SJSA1 (cell line): ENCODE data around the gene TMEM131. TPM values are rescaled to one million over a fixed set of nuclear protein-coding genes. Genes with fewer than 3 reads are reported as not detected.

ENCODE experiments used
- DNase-seq, 2 experiments: peaks; one replicate each; pipeline ENCODE4 v3.0.0-alpha.2; 2015 to 2020; ENCODE audit warnings: low spot score in 2 of 2, low read depth in 1 of 2
- H3K27ac ChIP-seq: fragments of 250-450 bp; sonication (Bioruptor Pico); 2 replicates; pipeline ENCODE4 v1.5.1; 2020; ENCODE audit warnings: mild to moderate bottlenecking, moderate library complexity
- H3K27me3 ChIP-seq: fragments of 250-450 bp; sonication (Bioruptor Pico); replicated peaks from 2 replicates; pipeline ENCODE4 v1.5.1; 2020; ENCODE audit warnings: mild to moderate bottlenecking, moderate library complexity
- H3K36me3 ChIP-seq: fragments of 250-450 bp; sonication (Bioruptor Pico); 2 replicates; pipeline ENCODE4 v1.5.1; 2020; ENCODE audit warnings: mild to moderate bottlenecking
- H3K4me1 ChIP-seq: fragments of 250-450 bp; sonication (Bioruptor Pico); replicated peaks from 2 replicates; pipeline ENCODE4 v1.6.1; 2021; ENCODE audit warnings: mild to moderate bottlenecking
- H3K4me3 ChIP-seq: fragments of 250-450 bp; sonication (Bioruptor Pico); 2 replicates; pipeline ENCODE4 v1.5.1; 2020; ENCODE audit warnings: mild to moderate bottlenecking
- H3K9me3 ChIP-seq: fragments of 250-450 bp; sonication (Bioruptor Pico); replicated peaks from 2 replicates; pipeline ENCODE4 v1.5.1; 2020; ENCODE audit warnings: mild to moderate bottlenecking
- total RNA-seq: library from RNA; depleted of rRNA; stranded (reverse); fragments of >200 nt; shearing (Covaris generic); gene quantifications from 2 replicates; pipeline ENCODE4 v1.2.3, GENCODE V29; 2014

The TMEM131 gene
- total RNA-seq, 1 experiment from 2014 or later, result 18.7 TPM

DNA sequence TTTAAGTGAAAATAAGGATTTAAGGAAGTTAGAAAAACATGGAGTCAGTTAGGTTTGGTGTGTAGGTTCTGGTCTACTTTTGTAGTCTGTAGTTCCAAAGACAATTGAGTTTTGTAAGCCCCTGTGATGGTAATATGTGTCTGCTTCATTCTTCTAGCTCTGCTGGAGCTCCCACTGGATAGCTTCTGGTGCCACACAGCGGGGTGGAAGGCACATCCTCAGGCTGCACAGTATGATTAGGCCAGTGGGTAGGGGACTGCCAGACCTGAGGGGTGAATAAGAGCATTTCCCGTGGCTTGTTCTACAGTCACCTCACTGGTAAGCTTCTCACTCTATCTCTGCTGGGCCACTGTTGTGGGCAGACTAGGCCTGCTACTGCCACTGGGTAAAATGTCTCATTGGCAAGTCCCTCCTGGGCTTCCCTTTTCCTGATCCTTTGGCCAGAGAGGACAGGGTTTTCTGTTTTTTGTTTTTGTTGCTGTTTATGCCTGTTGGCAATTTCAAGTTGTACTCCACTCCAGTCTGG lies 44.5 kb downstream of the TMEM131 start:
- no peaks in the 10 kb centered on the region for H3K36me3 ChIP-seq
- H3K27ac ChIP-seq, result 0 out of 2 replicates have a peak overlapping the region, but pooled peaks have one; percentile 12
- no peaks in the 10 kb centered on the region for H3K27me3 ChIP-seq
- H3K9me3 ChIP-seq, result no peaks in the 10 kb centered on the region
- H3K4me1 ChIP-seq, result peaks cover 15% of the 10 kb centered on the region
- peak in 1 of 2 experiments; percentile 4 for DNase-seq
- H3K4me3 ChIP-seq, result no peak overlapping the region

GRCh38 chr2:97950329-97951154 lies 45.2 kb downstream of the TMEM131 start:
- Histone ChIP-seq H3K4me1 (peaks cover 15% of the 10 kb centered on the region), H3K36me3 (no peaks in the 10 kb centered on the region), H3K9me3 (no peaks in the 10 kb centered on the region), H3K27ac (peak overlapping the region; percentile 21; the same call in 1 of the 2 replicates), H3K4me3 (no peak overlapping the region), H3K27me3 (no peaks in the 10 kb centered on the region)
- peak in 1 of 2 experiments; percentile 33 for DNase-seq

GRCh38 chr2:97948926-97949325 lies 46.8 kb downstream of the TMEM131 start:
- no peak for DNase-seq
- Histone ChIP-seq H3K27me3 (no peaks in the 10 kb centered on the region), H3K36me3 (no peaks in the 10 kb centered on the region), H3K27ac (no peak overlapping the region), H3K4me3 (no peak overlapping the region), H3K4me1 (peaks cover 15% of the 10 kb centered on the region), H3K9me3 (no peaks in the 10 kb centered on the region)

- Histone ChIP-seq H3K27ac (no peak overlapping the region), H3K4me3 (no peak overlapping the region), H3K4me1 (peaks cover 10% of the 10 kb centered on the region), H3K27me3 (no peaks in the 10 kb centered on the region), H3K36me3 (no peaks in the 10 kb centered on the region), H3K9me3 (no peaks in the 10 kb centered on the region)
- DNase-seq, result no peak
These were observed 50.0 kb downstream of the TMEM131 start for GRCh38 chr2:97945791-97946190.

DNA sequence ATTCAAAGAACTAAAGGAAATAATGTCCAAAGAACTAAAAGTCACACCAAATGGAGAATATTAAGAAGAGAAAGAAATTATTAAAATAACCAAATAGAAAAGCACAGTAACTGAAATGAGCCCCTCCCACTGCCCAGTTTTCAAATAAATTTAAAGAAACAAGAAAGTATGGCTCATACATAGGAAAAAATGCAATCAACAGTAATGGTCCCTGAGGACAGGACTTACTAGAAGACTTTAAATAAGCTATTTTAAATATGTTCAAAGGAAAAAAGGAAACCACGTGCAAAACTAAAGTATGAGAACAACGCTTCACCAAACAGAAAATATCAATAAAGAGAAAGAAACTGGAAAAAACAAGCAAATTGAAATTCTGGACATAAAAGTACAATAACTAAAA lies 58.9 kb downstream of the TMEM131 start:
- no peak overlapping the region for H3K27ac ChIP-seq
- no peak for DNase-seq
- H3K36me3 ChIP-seq, result no peaks in the 10 kb centered on the region
- no peaks in the 10 kb centered on the region for H3K9me3 ChIP-seq
- H3K4me3 ChIP-seq, result no peak overlapping the region
- H3K27me3 ChIP-seq, result no peaks in the 10 kb centered on the region
- 0 out of 2 replicates have a peak, but pooled peaks cover 6% of the 10 kb centered on the region for H3K4me1 ChIP-seq

- no peak overlapping the region for H3K4me3 ChIP-seq
- no peaks in the 10 kb centered on the region for H3K9me3 ChIP-seq
- DNase-seq, result no peak
- no peaks in the 10 kb centered on the region for H3K36me3 ChIP-seq
- no peak overlapping the region for H3K27ac ChIP-seq
- H3K27me3 ChIP-seq, result no peaks in the 10 kb centered on the region
- H3K4me1 ChIP-seq, result 0 out of 2 replicates have a peak, but pooled peaks cover 6% of the 10 kb centered on the region
These were observed 59.5 kb downstream of the TMEM131 start for GRCh38 chr2:97936199-97936598.

DNA sequence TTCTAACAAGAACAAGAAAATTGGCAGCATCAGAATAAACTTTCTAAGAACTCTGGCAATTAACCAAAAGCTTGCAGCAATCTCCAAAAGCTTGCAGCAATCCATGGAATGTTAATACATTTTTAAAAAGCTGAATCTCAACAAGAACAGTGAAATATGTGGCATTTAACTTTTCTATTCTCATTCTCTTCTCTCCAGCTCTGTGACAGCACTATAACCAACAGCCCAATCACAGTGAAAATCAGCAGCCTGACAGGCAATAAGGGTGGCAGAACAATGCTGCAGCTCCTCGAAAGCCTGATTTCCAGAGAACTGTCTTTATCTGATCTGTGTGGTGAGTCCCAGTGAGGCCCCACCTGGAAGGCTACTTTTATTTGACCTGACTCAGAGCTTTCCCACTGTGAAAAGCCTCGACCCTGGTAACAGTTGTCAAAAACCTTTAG lies 60.0 kb downstream of the TMEM131 start:
- Histone ChIP-seq H3K4me3 (no peak overlapping the region), H3K36me3 (no peaks in the 10 kb centered on the region), H3K27me3 (no peaks in the 10 kb centered on the region), H3K27ac (no peak overlapping the region), H3K9me3 (no peaks in the 10 kb centered on the region), H3K4me1 (0 out of 2 replicates have a peak, but pooled peaks cover 6% of the 10 kb centered on the region)
- peak in 1 of 2 experiments; percentile 9 for DNase-seq

DNA sequence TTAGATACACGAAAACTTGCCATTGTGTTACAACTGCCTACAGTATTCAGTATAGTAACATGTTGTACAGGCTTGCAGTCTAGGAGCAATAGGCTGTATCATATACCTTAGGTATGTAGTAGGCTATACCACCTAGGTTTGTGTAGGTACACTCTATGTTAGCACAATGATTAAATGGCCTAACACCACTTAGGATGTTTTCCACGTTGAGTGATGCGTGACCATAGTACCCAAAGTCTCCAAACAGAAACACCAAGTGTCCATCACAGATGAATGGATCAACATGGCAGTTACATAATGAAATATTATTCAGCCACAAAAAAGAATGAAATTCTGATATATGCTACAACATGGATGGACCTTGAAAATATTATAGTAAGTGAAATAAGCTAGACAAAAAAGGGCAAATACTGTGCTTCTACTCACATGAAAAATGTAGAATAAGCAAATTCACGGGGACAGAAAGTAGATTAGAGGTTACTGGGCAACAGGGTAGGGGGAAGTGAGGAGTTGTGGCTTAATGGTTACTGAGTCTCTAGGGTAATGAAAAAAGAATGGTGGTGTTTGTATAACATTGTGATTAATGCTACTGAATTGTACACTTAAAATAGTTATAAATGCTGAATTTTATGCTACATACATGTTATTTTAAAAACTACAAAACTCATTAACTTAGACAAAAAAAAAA lies 62.6 kb downstream of the TMEM131 start:
- no peaks in the 10 kb centered on the region for H3K9me3 ChIP-seq
- no peak for DNase-seq
- H3K27ac ChIP-seq, result no peak overlapping the region
- no peaks in the 10 kb centered on the region for H3K36me3 ChIP-seq
- 0 out of 2 replicates have a peak, but pooled peaks cover 6% of the 10 kb centered on the region for H3K4me1 ChIP-seq
- no peak overlapping the region for H3K4me3 ChIP-seq
- H3K27me3 ChIP-seq, result no peaks in the 10 kb centered on the region

DNA sequence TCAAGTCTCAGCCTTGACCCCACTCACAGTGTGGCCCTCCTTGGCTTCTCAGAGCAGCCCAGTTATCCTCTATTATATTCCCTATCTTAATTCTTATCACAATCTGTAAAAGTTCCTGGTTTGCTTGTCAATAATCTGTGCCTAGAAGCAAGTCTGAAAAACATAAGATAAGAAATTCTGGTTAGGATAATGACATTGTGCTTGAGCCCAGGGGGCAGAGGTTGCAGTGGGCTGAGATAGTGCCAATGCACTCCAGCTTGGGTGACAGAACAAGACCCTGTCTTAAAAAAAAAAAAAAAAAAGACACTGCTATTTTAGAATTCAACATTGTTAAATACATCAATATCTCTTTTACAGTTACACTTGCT lies 63.9 kb downstream of the TMEM131 start:
- H3K27me3 ChIP-seq, result no peaks in the 10 kb centered on the region
- H3K4me3 ChIP-seq, result no peak overlapping the region
- H3K9me3 ChIP-seq, result no peaks in the 10 kb centered on the region
- DNase-seq, result no peak
- 0 out of 2 replicates have a peak, but pooled peaks cover 6% of the 10 kb centered on the region for H3K4me1 ChIP-seq
- H3K36me3 ChIP-seq, result no peaks in the 10 kb centered on the region
- no peak overlapping the region for H3K27ac ChIP-seq

GRCh38 chr2:97931118-97931857 lies 64.5 kb downstream of the TMEM131 start:
- H3K36me3 ChIP-seq, result no peaks in the 10 kb centered on the region
- no peak overlapping the region for H3K4me3 ChIP-seq
- H3K27ac ChIP-seq, result no peak overlapping the region
- no peak for DNase-seq
- no peaks in the 10 kb centered on the region for H3K27me3 ChIP-seq
- H3K4me1 ChIP-seq, result 0 out of 2 replicates have a peak, but pooled peaks cover 6% of the 10 kb centered on the region
- no peaks in the 10 kb centered on the region for H3K9me3 ChIP-seq

GRCh38 chr2:97928591-97928990 lies 67.2 kb downstream of the TMEM131 start:
- no peak overlapping the region for H3K27ac ChIP-seq
- DNase-seq, result no peak
- H3K4me1 ChIP-seq, result no peaks in the 10 kb centered on the region
- no peaks in the 10 kb centered on the region for H3K27me3 ChIP-seq
- H3K36me3 ChIP-seq, result peaks cover 3% of the 10 kb centered on the region; the same call in 1 of the 2 replicates
- H3K9me3 ChIP-seq, result no peaks in the 10 kb centered on the region
- no peak overlapping the region for H3K4me3 ChIP-seq

DNA sequence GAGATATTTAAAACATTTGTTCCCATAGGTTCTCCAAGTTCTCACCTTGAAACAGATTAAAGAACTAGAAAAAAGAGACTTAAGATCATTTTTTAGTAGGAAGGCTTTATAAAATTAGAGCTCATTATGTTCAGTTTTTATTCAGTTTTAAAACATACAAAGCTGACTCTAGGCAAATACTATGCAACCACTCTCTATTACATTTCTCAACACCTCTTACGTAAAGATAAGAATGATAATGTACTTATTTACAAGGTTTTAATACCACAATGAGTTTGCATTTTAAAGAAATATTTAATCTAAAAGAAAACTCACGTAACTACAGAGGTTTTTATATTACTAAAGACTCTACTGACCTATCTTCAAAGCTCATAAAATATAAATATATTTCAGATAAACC lies 68.8 kb downstream of the TMEM131 start:
- no peaks in the 10 kb centered on the region for H3K27me3 ChIP-seq
- DNase-seq, result no peak
- H3K4me3 ChIP-seq, result no peak overlapping the region
- H3K9me3 ChIP-seq, result no peaks in the 10 kb centered on the region
- H3K4me1 ChIP-seq, result no peaks in the 10 kb centered on the region
- no peak overlapping the region for H3K27ac ChIP-seq
- peaks cover 3% of the 10 kb centered on the region; the same call in 1 of the 2 replicates for H3K36me3 ChIP-seq

- peaks cover 3% of the 10 kb centered on the region; the same call in 1 of the 2 replicates for H3K36me3 ChIP-seq
- H3K27ac ChIP-seq, result no peak overlapping the region
- H3K27me3 ChIP-seq, result no peaks in the 10 kb centered on the region
- no peak for DNase-seq
- H3K4me3 ChIP-seq, result no peak overlapping the region
- H3K4me1 ChIP-seq, result no peaks in the 10 kb centered on the region
- no peaks in the 10 kb centered on the region for H3K9me3 ChIP-seq
These were observed 71.6 kb downstream of the TMEM131 start for GRCh38 chr2:97924194-97924593.
